OCI-LY1 (cell line): Measurements from ENCODE around the gene PRPF19.

Experiments used
- EZH2 ChIP-seq: fragments of 200-600 bp; sonication (generic), shearing (Covaris generic); IDR thresholded peaks from 2 replicates; pipeline ENCODE4 v1.8.0; 2017; ENCODE audit warnings: borderline replicate concordance, mixed run types, mild to moderate bottlenecking, antibody characterized with exemption, low read length, moderate library complexity, mixed read lengths
- TF ChIP-seq, protein P1 (sequence below): fragments of 200-600 bp; sonication (generic), shearing (Covaris generic); IDR thresholded peaks from 2 replicates; pipeline ENCODE4 v1.5.1; 2017; ENCODE audit warnings: mild to moderate bottlenecking, antibody characterized with exemption, low read length, moderate library complexity, mixed read lengths

- TF ChIP-seq, protein P1, sequence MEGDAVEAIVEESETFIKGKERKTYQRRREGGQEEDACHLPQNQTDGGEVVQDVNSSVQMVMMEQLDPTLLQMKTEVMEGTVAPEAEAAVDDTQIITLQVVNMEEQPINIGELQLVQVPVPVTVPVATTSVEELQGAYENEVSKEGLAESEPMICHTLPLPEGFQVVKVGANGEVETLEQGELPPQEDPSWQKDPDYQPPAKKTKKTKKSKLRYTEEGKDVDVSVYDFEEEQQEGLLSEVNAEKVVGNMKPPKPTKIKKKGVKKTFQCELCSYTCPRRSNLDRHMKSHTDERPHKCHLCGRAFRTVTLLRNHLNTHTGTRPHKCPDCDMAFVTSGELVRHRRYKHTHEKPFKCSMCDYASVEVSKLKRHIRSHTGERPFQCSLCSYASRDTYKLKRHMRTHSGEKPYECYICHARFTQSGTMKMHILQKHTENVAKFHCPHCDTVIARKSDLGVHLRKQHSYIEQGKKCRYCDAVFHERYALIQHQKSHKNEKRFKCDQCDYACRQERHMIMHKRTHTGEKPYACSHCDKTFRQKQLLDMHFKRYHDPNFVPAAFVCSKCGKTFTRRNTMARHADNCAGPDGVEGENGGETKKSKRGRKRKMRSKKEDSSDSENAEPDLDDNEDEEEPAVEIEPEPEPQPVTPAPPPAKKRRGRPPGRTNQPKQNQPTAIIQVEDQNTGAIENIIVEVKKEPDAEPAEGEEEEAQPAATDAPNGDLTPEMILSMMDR, result no peak
- TF ChIP-seq EZH2, result no peak
Measured at GRCh38 chr11:60926500-60926899, 20.1 kb upstream of the PRPF19 start.
